Left hindlimb (tissue), 1 donor: ENCODE data around the gene DCXR.
"Not testable (repeated sequence)": the region's sequence is repeated elsewhere in the genome, so short reads cannot be mapped to it uniquely, and the experiment has no call there.

ENCODE experiments used
- DNase-seq: peaks from one replicate; pipeline ENCODE4 v3.0.0-alpha.2; 2018

The DCXR gene

DNA sequence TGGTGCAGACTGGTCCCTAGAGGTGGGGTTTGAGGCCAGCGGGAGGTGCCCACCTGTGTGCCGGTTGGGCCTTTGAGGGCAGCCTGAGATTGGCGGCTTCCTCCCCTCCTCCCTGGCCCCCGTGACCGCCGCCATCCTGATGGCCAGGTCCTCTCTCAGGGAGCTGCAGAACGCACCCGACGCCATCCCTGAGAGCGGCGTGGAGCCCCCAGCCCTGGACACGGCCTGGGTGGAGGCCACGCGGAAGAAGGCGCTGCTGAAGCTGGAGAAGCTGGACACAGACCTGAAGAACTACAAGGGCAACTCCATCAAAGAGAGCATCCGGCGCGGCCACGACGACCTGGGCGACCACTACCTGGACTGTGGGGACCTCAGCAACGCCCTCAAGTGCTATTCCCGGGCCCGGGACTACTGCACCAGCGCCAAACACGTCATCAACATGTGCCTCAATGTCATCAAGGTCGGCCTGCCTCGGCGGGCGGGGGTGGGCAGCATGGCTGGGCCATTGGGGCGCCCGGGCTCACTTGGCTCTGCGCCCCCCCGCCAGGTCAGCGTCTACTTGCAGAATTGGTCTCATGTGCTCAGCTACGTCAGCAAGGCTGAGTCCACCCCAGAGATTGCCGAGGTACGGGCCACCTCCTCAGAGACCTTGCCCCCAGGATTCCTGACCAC, 17.0 kb upstream of the DCXR start:
- peak; percentile 44 for DNase-seq

DNA sequence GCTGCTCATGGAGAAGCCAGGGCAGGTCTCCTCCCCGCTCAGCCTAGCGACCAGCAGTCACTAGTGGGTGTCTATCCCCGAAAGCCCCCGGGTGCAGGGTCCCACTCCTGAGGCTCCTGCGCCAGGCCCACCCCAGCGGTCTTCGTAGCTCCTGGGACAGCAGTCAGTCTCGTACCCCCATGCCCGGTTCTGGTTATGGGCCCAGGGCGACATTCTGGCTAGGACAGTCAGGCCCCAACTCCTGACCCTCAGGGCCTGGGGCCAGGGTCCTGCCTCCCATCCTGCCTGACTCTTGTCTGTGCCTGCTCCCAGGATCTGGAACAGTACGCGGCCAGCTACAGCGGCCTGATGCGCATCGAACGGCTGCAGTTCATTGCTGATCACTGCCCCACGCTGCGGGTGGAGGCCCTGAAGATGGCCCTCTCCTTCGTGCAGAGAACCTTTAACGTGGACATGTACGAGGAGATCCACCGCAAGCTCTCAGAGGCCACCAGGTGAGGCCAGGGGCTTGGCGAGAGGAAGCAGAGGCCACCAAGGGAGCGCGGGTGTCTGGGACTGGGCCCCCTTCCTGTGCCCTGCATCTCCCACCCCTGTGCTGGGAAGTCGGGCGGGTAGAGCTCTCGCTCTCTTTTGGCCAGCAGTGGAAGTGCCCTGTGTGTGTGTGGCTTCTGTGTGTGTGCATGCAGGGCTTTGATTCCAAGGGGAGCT, 16.2 kb upstream of the DCXR start:
- DNase-seq, result peak; percentile 16

DNA sequence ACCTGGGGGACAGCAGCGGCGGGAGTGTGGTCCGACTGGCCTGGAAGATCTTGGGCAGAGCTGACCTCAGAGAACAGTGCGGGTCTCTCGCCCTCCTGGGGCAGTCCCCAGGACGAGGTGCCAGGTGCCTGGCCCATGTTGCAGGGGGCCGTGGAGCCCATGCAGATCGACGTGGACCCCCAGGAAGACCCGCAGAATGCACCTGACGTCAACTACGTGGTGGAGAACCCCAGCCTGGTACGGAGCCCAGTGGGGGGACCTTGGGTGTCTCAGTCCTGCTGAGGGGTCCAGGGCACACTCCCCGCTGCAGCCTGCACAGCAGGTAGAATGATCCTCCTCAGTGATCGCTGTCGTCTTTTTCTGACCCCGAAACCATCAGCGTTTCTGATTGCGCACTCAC, 15.6 kb upstream of the DCXR start:
- DNase-seq, result peak; percentile 26

DNA sequence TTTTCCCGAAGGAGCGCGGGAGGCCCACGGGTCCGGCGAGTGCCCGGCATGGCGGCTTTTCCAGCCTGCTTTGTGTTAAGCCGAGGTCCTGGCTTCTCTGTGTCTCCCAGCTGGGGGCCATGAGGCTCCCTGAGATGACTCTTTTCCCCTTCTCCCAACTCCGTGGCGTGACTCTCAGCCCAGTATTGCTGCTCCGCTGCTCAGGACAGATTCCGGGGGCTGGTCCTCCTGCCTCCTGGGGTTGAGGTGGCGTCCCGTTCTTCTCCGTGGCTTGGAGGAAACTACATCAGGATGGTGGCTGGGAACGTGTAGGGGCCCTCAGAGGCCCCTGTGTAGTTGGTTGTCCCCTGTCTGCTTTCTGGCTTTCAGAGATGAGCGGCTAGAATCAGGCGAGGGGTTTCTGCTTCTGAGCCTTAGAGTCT, 15.2 kb upstream of the DCXR start:
- DNase-seq, result no peak

DNA sequence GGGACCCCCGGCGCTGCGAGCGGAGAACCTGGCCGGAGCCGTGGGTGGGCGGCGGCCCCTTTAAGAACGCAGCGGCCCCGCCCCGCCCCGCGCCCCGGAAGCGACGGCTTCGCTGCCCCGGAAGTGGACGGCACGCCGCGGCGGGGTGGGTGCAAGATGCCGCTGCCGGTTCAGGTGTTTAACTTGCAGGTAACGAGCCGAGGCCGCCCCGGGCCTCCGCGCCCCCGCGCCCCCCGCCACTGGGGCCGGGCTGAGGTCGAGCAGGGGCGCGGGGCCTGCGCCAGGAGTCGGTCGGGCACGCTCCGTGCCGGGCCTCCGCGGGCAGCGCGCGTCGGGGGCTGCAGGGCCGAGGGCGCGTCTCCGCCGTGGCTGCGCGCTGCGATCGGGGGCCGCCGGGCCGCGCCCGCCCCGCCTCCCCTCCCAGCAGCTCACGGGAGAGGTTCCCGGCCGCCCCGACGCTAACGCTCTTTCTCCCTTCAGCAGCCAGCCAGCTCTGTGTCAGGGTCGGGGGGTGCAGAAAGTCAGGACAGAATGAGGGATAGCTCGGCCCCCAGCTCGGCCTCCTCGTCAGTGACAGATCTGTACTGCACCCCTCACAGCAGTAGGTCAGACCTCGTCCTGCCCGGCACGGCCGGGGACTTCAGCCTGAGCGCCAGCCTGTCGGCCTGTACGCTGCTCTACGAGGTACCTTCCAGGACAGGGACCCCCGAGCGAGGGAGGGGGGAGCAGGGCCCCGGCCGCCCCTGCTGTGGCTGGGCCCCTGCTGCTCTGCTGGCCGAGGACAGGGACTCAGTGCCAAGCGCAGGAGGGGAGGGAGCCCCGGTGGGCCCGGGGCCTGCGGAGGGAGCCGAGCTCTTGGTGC, 14.5 kb upstream of the DCXR start, which contains the start of the genes GPS1 and RFNG:
Gene GPS1 (plus strand): TSS at position 123 of the 862 bp plus-strand sequence. CDS start 34 bp downstream, at position 157.
Gene RFNG (minus strand): TSS at position 36 of the 862 bp plus-strand sequence. CDS start 45 bp downstream, outside the sequence.
- peak; percentile 72 for DNase-seq

DNA sequence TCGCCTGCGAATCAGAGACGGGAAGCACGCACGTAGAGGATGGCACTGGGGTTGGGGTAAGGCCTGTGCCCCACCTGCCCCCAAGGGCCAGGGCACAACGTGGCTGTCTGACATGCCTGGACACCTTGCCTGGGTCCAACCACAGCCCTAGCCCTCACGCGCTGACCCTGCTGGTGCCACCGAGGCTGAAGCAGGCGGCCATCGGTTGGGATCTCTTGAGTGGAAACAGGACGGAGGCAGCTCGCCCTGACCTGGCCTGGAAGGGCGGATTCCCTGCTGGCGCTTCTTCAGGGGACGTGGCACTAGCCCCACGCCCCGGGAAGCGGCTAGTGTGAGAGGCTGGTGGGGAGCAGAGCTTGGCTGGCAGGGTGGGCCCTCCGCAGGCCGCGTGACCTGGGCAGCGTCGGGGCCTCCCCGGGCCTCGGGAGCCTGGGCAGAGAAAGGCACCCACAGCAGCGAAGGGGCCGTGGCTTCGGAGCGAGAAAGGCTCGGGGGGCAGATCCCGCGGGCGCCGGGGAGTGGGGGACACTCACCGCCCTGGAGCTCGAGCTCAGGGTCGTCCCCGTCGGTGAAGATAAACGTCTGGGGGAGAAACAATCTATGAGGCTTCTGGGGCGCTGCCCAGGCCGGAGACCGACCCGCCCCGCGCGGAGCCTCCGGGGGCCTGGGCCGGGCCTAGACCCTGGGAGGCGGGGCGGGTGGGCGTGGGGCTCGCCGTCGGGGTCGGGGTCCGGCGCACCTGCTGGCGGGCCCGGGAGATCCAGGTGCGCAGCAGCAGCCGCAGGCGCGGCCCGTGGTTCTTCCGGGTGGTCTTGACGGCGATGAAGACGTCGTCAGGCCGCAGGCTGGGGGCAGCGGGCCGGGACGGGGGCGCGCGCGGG, 13.5 kb upstream of the DCXR start:
- peak; percentile 46 for DNase-seq

DNA sequence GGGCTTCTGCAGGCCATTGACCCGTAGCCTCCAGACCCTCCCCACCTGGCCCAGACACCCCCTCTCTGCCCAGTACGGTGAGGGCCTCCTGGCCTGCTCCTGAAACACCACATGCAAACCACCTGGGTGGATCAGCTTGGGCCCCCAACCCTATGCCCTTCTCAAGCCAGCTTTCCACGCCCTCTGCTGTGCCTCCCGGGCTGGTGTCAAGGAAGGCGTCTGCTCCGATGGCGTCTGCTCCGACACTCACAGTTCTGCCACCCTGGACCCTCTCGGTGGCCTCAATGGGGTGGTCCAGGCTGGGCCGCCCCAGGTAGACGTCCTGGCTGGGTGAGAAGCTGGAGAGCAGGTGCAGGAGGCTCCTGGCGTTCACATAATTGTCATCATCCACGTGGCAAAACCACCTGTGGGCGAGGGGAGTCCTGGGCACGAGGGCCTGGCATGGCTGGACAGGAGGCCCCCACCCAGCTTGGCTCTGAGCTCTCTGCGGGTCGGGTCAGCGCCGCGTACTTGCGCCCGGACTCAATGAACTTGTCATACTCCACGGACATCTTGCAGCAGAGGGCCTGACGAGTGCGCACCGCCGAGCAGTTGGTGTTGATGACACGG, 12.8 kb upstream of the DCXR start:
- no peak for DNase-seq

DNA sequence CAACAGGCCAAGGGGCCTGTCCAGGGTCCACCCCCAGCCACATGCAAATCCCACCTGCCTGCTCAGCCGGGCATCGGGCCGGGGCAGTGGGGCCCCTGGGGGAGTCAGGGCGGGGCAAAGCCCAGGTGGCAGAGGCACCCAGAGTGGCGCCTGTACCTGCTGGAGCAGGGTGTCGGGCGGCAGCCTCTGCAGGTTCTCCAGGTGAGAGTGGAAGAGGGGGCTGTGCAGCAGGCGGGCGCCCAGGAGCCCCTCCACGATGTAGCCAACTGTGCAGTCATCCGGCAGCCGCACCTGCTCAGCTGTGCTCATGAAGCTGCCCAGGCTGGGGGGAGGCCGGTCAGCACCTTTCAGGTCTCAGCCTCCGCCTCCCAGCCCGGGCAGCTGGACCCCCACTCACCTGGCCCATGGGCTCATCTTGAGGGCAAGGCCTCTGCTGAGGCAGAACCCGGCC, 12.0 kb upstream of the DCXR start:
- no peak for DNase-seq

DNA sequence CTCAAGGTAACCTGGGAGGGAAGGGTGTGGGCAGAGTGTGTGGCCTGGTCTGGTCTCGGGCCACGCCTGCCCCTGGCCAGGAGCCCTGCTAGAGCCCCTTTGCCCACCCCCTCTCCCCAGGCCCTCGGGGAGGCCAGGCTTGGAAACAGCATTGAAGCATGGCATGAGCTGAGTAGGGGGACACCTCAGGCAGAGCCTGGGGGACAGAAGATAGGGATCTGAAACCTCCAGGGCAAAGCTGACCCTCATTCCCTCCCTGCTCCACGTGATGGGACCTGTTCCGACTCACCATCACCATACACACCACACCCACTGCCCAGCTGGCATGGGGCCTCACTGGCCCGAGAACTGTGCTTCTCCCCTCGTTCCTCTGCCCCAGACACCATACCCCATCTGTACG, 11.6 kb upstream of the DCXR start:
- DNase-seq, result no peak

DNA sequence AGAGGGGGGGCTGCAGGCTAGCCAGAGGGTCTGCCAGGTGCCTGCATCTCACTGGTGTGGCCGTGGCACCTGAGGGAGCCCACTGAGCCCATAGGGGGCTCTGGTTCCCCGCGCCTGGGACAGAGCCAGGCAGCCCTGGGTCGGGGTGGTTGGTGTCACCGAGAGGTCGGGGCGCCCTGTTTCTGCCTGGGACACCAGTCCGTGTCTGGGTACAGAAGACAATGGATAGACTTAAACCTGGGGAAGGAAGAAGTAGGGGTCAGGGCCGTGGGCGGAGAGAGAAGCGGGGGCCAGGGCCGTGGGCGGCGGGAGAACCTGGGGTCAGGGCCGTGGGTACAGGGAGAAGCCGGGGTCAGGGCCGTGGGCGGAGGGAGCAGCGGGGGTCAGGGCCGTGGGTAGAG, 11.1 kb upstream of the DCXR start:
- DNase-seq, result no peak

DNA sequence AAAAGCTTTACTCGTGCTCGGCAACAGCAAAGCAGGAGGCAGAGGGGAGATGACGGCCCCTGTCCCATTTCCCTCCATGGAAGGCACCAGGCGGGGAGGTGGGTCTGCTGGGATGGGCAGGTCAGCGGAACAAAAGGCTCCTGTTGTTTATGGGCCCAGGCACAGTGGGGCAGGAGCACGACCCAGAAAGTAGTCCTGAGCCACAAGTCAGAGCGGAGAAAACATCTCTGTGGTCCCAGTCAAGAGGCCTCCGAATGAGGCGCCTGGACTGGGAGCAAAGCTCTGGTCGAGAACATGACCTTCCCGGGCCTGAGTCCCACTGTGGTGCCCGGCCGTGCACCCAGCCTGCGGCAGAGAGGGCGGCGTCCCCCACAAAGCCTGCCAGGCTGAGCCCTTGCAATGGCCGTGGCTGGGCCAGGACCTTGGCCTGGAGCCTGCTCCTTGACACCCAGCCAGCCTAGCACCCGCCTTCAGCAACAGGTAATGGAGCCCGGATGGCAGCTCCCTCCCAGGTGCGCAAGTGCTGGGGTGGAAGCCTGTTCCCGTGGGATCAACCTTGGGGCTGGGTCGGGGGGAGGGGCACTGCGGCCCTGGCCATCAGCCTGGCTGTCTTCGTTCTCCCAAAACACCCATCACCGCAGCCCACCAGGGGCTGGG, 10.5 kb upstream of the DCXR start:
- no peak for DNase-seq

DNA sequence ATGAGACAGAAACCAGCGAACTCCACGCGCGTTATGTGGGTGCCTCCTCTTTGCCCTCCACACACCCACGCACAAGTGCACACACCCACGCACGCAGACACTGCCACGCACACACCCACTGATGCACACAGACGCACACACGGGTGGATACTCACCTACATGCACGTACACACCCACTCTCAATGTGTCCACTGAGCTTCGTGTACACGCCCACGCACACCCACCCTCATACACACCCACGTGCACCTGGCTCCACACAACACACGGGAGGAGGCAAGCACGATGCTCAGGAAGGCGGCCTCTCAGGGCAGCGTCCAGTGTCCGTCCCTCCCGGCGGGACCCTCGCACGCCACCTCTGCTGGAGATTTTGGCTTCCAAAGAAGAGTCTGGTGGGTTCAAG, 9.9 kb upstream of the DCXR start:
- DNase-seq, result no peak

DNA sequence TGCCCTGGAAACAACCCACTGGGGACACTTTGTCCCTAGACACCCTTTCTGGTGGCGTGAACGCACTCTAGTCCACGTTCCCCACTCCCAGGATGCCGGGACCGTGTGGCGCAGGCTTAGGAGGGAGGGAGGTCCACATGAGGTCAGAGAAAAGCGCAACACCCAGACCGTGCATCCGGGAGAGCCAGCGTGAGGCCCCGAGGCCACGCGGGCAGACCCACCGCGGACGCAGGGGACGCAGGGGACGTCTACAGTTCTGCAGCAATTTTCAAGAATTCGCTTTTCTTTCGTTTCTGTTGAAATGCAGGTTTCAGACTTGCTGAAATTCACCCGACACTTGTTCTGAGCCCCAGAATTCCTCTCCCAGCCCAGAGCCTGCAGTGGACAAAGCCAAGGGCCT, 9.4 kb upstream of the DCXR start:
- no peak for DNase-seq

DNA sequence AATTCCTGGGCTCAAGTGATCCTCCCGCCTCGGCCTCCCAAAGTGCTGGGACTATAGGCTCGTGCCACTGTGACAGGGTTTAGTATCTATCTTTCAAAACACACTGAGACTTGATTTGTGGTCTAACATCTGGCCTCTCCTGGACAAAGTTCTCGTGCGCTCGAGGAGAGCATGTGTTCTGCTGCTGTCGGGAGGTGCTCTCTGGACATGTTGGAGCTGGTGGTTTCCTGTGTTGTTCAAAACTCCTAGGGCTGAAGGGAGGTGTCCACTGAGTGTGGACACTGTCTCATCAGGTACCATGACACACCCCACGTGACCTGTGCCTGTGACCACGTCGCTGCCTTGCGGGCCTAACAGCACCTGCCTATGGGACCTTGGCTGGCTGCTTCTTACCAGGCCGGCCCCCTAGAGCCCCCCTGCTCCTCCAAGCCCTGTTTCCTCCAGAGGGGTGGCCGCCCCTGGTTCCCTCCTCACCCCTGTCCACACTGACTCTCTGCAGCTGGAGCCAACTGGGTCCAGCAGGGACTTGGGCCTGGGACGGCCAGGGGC, 8.5 kb upstream of the DCXR start:
- no peak for DNase-seq

DNA sequence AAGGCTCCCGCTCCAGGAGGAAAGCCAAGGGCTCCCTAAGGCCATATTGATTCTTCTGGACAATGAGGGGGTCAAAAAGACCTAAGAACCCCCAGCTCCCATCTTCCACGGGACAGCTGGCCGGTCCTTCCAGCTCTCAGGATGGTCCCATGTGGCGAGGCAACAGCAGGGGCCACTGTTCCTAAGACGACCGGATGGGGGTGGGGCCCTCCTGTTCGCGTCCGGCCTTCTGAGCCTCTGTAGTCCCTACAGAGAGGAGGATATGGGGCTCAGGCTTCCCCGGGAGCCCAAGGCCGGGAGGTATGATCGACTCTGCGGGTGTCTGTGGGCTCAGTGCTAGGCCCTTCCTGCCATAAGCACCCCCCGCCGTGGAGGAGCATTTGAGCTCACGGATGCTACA, 6.0 kb upstream of the DCXR start:
- DNase-seq, result no peak

DNA sequence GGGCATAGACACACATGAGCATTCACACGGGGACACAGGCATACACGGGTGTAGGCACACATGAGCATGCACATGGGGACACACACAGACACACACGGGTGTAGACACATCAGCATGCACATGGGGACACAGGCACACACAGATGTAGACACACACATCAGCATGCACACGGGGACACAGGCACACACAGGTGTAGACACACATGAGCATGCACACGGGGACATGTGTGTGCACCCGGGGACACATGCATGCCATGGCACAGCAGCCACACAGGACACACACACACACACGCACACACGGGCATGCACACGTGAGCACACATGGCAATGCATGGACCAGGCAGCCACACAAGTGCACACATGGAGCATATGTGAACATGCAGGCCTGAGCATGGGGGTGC, 5.2 kb upstream of the DCXR start:
- DNase-seq, result no peak

DNA sequence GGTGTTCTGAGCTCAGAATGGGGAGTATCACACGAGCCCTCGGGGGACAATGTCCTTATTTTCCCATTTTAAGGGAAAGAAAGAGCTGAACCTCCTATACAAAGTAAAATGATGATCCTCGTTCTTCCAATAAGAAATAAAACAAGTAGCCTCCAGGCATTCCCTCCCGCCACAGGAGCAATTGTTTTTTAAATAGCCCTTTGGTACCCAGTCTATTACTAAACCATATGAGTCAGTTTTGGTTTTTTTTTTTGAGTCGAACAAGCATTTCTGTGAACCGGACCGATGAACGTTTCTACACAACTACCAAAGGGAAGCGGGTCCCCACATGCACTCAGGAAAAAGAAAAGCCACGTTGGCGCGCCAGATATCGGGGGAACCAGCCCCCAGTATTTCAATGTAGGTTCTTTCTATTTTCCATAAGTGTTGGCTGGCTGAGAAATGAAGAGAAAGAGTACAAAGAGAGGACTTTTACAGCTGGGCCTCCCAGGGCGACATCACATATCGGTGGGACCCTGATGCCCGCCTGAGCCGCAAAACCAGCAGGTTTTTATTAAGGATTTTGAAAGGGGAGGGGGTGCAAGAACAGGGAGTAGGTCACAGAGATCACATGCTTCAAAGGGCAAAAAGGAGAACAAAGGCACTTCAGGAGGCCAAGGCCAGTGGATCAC, 3.8 kb upstream of the DCXR start:
- DNase-seq, result no peak

DNA sequence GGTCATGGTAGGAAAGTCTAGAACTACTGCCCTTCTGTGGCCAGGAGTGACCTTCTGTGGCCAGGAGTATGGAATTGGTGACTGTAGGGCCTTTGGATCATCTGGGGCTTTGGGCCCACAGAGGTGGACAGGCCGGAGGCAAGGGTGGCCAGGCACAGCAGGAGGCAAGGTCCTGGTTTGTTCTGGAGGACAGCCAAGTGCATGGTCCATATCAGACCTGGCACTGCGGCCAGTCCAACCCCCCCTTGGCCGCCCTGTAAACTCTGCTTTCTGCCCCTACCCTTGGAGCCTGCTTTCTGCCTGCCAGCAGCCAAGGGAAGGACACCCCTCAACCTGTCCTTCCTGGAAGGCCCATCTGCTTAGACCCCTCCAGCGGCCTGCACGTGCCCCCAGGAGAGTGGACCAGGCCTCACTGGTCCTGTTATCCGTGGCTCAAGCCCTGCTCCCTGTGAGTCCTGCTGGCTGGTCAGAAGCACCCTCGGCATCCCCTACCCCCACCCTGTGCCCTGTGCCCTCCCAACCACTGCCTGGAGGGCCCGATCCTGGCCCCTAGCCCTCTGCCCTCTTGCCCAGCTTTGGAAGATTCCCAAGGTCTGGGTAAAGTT, 2.3 kb upstream of the DCXR start:
- no peak for DNase-seq

DNA sequence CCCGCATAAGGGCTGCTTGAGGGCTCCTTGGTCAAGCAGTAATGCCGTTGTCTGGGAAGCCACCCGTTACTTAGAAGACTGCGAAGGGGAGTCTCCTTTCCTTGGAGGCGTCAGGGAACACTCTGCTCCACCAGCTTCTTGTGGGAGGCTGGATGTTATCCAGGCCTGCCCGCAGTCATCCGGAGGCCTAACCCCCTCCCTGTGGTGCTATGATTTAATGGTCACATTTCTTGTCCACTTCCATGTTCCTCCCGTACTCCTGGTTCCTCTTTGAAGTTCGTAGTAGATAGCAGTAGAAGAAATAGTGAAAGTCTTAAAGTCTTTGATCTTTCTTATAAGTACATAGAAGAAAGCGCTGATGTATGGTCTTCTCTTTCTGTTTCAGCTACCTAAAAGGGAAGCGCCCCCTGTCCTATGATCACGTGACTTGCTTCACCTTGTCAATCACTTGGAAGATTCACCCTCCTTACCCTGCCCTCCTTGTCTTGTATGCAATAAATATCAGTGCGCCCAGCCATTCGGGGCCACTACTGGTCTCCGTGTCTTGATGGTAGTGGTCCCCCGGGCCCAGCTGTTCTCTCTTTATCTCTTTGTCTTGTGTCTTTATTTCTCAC, 1.4 kb upstream of the DCXR start:
- DNase-seq, result not testable (repeated sequence)

DNA sequence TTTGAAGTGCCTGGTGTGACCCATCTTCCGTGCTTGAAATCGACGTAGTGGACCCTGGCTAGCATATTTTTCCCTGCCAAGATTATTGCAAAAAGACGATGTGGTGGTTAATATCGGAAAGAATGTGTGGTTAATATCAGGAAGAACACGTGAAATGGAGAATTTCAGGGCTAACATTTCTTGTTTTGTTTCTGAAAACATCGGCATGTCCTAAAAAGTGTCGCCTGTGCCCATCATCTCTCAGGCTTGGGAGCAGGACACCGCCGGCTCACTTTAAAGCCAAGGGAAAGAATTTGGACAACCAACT, 345 bp upstream of the DCXR start:
- no peak for DNase-seq
